GM18867 (cell line): Measurements from ENCODE around the gene BCKDHA.
"Not testable (repeated sequence)": the region's sequence is repeated elsewhere in the genome, so short reads cannot be mapped to it uniquely, and the experiment has no call there.

Experiments
- ATAC-seq: cut with Tn5 transposase; IDR thresholded peaks from one replicate; pipeline ENCODE4 v1.9.1; 2021; ENCODE audit warnings: mild to moderate bottlenecking, moderate library complexity; ENCODE audit not compliant: unreplicated experiment

The BCKDHA gene

DNA sequence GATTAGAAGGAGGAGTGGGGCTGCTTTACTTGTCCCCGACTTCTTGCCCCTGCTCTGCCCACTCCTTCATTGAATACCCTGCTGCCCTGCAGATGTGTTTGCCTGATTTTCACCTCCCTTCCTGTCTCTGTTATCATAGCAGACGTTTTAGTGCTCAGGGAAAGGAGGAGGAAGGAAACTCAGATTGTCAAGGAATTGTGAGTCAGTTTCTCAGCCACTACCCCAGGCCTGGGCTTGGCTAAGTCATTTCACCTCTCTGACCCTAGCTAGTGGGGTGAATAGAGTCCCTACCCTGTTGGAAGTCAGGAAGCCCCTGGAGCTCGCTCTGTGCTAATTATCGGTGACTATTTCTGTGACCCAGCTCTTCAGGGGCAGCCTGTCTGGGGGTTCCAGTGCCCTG, 3.9 kb downstream of the BCKDHA start:
- ATAC-seq: no peak

DNA sequence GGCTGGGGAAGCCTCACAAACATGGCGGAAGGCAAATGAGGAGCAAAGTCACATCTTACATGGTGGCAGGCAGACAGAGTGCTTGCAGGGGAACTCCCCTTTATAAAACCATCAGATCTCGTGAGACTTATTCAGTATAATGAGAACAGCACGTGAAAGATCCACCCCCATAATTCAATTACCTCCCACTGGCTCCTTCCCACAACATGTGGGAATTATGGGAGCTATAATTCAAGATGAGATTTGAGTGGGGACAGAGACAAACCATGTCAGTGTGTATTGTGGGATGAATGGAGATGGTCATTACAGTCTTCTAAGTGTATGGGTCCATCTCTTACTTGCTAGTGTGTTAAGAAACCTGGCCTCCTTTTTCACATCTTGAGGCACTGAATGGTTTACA, 4.4 kb downstream of the BCKDHA start:
- no peak for ATAC-seq

DNA sequence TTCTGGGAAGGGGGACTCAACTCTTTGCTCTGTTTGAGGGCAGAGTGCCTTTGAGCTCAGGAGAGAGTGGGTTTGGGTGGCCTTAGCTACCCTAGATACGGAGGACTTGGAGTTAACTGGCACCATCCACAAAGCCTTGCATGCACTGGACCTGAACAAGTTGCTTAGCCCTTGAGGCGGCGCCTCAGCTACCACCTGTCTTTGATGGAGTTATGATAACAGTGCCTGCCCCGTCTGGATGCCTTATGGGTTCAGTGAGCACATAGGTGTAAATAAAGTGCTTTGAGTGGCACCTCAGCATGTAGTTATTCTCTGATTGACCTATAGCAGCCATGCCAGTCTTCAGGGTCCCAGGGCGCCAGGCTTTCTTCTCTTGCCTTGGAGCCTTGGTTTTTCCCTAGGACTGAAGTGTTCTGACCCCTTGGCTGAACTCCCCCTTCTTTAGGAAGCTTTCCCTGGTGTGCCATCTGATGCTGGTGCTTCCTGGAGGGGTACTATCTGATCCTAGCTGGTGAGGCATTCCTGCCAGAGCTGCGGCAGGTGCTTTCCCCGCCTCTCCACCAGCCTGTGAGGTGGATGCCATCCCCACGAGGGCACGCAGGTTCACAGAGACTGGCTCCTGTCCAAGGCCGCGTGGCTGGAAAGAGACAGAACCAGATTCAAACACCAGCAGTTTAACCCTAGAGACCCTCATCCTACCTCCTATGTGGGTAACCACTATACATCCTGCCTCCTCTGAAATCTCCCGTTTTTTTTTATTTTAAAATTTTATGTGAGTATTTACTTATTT, 5.8 kb downstream of the BCKDHA start:
- no peak for ATAC-seq

DNA sequence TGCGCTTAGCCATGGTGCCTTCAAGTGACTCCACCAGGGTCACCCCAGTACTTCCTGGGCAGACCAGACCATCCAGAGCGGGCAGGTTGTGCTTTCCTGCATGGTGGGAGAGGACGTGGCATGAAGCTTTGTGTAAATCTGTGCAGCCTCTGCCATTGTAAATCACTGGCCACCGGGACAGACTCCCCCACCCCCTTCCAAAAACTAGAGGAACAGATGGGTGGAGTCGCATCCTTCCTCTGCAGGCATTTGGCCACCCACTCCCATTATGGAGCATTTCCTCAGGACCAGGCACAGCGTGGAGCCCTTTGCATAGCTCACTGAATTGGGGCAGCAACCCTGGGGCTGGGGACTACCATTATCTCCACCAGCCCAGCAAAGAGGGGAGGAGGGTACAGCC, 8.2 kb downstream of the BCKDHA start:
- ATAC-seq: no peak

DNA sequence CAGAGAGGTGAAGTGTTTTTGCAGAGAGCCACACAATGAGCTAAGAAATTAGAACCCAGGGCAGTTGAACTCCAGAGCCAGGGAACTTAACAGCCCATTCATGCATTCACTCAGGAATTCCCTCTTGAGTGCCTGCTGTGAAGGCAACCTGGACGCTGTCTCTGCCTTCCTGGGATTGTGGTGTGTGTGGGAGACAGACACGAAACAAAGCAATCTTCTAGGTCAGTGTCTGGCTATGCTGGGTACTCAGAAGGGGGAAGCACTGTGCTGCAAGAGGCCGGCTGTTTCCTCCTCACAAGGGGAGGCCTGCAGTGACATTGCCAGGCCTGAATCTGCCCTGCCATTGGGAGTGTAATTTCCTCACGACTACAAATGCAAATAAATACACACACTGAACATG, 9.7 kb downstream of the BCKDHA start:
- no peak for ATAC-seq

DNA sequence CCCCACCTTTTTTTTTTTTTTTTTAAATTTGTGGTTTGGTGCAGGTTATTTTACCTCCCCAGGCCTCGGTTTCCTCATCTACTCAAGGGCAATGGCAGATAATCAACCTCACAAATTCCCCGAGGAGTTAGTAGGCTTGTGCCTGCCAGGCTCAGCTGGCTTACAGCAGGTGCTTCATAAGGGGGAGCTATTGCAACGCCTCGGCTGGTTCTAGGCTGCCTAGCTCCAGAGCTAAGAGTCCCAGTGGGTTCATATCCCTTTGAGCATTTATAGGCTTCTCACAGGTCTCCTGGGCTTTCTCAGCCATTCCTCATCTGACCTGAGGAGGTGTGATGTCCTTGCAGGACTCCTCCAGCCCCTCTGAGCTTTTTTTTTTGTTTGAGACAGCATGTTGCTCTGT, 10.6 kb downstream of the BCKDHA start:
- ATAC-seq: no peak

DNA sequence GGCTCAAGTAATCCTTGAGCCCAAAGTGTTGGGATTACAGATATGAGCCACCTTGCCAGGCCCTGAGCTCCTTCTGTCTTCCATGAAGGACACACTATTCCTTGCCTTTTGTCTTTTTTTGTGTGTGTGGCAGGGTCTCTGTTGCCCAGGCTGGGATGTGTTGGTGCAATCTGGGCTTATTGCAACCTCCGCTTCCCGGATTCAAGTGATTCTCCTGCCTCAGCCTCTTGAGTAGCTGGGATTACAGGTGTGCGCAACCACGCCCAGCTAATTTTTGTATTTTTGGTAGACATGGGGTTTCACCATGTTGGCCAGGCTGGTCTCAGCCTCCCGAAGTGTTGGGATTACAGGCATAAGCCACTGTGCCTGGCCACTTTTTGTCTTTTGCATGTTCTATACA, 11.2 kb downstream of the BCKDHA start:
- ATAC-seq: not testable (repeated sequence)

DNA sequence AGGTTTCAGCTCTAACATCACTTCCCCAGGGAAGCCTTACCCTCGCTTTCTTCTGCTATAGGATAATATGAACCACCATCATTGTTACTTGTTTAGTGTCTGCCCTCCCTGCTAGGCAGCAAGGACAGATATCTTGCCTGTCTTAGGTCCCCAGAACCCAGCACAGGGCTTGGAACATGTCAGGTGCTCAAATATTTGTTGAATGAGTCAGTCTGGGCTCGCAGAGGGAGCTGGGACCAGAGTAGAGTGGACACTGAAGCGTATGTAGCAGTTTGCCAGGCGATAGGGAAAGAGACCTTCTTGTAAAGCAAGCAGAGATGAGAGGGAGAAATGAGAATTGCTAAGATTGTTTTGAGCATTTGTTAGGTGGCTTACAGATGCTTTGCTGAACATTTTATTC, 11.7 kb downstream of the BCKDHA start:
- ATAC-seq: no peak

DNA sequence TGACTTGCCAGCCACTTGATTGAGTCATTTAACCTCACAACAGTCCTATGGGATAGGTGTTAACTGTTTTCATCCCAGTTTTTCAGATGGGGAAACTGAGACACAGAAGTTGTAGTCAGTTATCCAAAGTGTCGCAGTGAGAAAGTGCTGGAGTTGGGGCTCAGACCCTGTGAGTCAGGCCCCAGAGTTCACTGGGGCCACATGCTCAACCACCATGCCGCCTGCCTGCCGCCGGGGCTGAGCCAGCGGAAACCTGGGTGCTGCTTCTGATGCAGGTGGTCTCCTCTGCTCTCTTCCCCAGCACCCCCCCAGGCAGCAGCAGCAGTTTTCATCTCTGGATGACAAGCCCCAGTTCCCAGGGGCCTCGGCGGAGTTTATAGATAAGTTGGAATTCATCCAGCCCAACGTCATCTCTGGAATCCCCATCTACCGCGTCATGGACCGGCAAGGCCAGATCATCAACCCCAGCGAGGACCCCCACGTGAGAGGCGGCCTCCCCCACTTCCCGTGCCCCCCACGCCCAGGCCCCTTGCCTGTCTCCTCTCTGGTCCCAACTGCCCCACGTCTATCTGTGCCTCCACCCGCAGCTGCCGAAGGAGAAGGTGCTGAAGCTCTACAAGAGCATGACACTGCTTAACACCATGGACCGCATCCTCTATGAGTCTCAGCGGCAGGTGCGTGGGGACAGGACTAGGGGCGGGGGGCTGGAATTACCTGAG, 12.9 kb downstream of the BCKDHA start:
- no peak for ATAC-seq

DNA sequence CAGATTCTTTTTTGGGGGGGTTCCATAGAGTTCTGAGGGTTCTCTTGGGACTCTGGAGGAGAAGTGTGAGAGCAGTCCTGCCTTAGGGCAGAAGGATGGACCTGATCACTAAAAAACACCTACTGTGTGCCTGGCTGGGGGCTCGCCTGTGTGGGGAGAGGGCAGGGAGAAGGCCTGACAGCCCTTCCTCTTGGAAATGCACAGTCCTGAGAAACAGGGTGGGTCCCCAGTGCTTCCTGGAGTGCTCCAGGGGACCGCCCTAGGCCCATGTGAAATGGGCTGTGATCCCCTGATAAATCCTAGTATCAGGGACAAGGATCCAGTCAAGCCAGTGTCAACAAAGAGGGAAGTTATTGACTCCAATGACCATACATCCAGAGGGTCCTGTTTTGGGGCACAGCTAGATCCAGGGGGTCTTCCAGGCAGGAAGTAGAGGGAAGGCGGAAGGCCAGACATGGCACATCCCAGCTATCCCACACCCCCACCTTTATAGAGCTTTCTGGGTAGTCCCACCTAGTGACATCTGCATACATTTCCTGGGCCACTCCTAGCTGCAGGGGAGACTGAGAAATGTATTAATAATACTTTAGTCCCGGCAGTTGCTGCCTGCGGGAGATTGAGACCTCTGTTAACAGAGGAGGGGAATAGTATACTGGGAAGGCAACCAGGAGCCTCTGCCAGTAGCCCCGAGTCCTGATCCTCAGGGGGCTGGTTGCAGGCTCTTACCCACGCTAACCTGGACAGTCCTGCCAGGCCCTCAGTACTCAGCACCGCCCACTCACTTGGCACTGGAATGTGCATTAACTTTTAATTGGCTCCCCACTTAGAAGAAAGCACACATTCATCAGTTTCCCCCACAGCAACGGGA, 13.7 kb downstream of the BCKDHA start:
- no peak for ATAC-seq

DNA sequence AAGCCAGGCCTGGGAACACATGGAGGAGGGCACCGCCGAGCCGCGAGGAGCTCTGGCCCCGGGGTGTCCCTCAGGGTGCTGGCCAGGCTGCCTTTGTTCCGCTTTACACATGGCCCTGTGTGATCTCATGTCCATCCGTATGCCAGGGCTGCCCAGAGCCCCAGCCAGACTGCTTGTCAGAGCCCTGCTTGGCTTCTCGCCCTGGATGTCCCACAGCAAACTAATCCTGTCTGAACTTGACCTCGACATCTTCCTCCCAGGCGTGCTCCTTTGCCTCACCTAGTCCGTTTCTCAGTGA, 14.3 kb downstream of the BCKDHA start:
- ATAC-seq: no peak

DNA sequence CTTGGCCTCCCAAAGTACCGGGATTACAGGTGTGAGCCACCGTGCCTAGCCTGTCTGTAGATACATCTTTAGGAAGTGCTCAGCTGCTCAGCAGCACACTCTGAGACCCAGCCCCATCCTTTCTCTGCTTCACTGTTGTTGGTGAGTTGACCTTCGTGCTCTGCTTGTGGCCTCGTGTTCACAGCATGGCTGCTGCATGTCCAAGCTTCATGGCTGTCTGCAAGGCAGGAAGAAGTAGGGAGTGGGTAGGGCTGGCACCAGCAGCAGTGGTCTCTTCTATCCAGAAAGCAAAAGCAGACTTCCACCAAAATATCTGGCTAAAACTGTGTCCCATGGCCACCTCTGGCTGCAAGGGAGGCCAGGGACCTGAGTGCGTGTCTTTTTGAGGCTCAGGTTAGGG, 15.3 kb downstream of the BCKDHA start:
- ATAC-seq: no peak

DNA sequence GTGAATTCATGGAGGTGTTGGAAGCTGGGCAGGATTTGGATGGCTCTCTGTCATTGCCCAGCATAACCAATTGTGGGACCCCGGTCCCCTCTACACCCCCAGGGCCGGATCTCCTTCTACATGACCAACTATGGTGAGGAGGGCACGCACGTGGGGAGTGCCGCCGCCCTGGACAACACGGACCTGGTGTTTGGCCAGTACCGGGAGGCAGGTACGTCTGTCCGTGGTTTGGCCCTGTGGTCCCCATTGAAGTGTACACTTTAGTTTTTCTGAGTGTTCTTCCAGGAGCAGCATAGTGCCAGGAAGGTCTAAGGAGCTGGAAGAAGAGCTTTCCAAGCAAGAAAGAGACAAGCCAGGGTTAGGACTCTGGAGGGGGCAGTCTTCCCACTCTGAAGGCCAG, 16.3 kb downstream of the BCKDHA start:
- ATAC-seq: no peak

DNA sequence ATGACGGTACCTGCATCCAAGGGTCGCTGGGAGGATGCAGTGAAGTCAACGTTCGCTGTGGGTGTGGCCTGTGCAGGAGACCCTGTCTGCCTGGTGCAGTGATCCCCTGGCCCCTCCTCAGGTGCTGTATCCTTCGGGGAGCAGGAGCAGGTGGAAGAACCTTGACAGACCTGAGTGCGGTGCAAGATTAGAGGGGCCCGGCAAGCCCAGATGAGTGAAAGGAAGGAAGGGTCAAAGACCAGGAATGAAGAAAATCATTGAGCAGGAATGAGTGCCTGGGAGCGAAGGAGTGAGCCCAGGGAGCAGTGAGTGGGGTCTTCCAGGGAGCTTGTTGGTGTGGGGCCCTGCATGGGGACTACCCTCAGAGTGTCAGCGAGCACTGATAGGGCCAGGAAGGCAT, 16.8 kb downstream of the BCKDHA start:
- ATAC-seq: no peak

DNA sequence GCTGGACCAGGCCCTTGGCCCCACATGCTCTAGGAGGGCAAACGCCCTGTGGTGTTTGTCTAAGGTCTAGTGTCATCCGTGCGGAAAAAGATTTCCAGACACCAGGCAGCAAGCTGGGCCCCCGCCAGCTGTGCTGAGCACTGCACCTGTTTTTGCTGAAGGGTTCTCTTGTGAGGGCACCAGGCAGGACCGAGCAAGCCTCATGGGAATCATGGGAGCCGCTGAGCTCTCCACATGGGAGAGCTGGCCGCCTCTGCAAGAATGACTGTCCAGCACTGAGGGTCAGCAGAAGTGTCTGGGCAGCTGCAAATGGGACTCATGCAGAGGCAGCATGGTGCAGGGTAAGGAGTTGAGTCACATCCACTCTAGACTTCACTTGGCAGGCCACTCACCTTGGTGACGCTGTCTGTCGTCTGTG, 17.5 kb downstream of the BCKDHA start:
- no peak for ATAC-seq

DNA sequence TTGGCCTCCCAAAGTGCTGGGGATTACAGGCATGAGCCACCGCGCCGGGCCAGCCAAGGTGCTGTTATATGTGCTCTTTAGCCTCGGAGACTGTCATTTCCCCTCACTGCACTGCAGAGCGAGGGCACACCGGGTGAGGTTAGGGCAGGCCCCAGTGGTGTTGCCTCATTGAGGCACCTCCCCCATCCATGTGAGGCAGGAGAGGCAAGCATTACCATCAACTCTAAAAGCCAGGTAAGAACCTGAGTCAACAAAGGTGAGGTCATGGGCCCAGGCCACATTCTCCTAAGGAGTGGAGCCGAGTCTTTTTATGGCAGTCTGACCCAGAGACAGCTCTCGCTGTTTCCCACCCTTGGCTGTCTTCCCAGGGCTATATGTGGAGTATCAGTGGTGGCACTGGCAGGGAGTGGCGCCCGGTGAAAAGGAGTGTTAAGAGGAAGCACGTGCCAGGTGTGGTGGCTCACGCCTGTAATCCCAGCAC, 18.6 kb downstream of the BCKDHA start:
- no peak for ATAC-seq

DNA sequence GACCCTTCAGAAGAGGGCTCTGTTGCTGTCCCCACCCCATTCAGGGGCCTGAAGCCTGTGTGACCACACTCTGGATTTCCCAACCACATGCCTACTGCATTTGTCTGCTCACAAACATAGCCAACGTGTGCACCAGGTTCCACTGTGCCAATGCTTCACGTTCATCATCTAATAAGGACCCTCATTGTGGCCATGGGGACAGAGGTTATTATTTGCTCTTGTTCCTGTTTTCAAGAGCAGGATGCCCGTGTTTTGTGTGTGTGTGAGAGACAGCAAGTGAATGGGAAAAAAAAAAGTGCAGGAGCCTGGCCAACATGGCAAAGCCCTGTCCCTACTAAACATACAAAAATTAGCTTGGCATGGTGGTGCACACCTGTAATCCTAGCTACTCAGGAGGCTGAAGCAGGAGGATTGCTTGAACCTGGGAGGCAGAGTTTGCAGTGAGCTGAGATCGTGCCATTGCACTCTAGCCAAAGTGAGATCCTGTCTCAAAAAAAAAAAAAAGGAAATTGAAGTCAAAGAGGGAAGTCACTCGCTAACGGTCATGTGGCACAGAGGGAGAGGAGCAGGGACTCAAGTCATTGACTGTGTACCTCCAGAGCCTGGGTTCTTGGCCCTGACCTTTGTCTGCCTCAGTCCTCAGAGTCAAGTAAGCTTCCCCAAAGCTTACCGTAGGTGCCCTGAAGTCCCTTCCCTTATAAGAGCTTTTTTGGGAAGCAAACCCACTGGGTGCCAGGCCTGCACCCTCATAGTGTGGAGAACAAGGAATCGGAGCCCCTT, 22.7 kb downstream of the BCKDHA start:
- no peak for ATAC-seq

DNA sequence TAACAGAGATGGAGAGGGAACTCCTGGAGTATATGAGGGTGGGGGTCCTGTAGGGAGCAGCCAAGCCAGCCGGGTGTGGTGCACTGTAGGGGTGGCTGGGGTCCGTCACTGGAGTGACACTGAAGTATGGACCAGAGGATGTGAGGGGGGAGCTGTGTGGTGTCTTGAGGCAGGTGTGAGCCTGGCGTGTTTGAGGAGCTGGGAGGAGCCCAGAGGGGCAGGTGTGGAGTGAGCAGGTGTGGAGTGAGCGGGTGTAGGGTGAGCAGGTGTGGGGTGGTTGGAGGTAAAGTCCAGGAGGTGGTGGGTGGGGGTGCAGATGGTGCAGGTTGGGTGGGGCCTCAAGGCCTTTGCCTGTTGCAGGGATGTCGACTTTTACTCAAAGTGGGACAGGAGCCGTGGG, 23.7 kb downstream of the BCKDHA start:
- no peak for ATAC-seq

DNA sequence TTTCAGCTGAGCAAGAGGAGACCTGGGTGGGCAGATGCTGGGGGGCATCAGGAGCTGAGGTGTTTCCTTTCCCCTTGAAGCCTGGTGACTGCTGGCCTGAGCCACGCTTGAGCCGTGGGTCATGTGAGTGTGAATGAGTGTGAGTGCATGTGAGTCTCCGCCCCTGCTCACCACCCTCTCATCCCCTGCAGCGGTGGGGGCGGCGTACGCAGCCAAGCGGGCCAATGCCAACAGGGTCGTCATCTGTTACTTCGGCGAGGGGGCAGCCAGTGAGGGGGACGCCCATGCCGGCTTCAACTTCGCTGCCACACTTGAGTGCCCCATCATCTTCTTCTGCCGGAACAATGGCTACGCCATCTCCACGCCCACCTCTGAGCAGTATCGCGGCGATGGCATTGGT, 24.4 kb downstream of the BCKDHA start:
- no peak for ATAC-seq

DNA sequence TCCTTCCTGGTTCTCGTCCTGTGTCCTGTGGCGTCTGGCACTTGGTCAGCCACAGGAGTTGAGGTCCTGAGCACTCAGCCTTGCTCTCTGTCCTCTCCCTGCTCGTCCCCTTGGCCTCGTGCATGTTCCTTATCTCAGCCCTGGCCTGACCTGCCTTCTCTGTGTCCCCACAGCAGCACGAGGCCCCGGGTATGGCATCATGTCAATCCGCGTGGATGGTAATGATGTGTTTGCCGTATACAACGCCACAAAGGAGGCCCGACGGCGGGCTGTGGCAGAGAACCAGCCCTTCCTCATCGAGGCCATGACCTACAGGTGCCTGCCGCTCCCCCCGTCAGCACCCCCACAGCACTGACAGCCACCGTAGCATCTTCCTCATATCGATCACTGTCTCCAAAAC, 24.8 kb downstream of the BCKDHA start:
- no peak for ATAC-seq

DNA sequence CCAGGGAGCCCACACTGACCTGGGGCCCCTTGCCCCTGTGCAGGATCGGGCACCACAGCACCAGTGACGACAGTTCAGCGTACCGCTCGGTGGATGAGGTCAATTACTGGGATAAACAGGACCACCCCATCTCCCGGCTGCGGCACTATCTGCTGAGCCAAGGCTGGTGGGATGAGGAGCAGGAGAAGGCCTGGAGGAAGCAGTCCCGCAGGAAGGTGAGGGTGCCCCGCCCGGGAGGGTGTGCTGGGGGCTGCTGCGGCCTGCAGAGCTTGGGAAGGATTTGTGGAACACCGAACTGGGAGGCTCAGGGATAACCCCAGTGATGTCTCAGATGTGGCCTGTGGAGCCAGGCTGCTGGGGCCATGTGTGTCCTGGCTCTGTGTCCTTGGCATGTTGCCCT, 25.3 kb downstream of the BCKDHA start:
- ATAC-seq: no peak
